Measurements from ENCODE around the gene THBS4. TPM values are rescaled to one million over a fixed set of nuclear protein-coding genes. Genes with fewer than 3 reads are reported as not detected.
A peak's percentile ranks its signal among the peaks of the same experiment; 100 is the strongest.

THBS4 gene
- total RNA-seq, 1 donor from 2014 or later = 6.9 TPM

GRCh38 chr5:80067016-80067415 is 31.9 kb downstream of the THBS4 start:
- Mint-ChIP-seq H3K27ac (ENCODE audit: unreplicated experiment) (no peak overlapping the region), H3K27me3 (ENCODE audit: low read depth) (no peaks in the 10 kb centered on the region), H3K4me1 (peaks cover 36% of the 10 kb centered on the region), H3K9me3 (no peaks in the 10 kb centered on the region), H3K36me3 (ENCODE audit: low read depth) (no peaks in the 10 kb centered on the region), H3K4me3 (no peak overlapping the region)
- DNase-seq (ENCODE audit: low read depth, low spot score) = no peak
- TF ChIP-seq CTCF (conservative IDR thresholded peaks at IDR 0.05) = no peak

GRCh38 chr5:80067531-80068245 is 32.5 kb downstream of the THBS4 start:
- DNase-seq (ENCODE audit: low read depth, low spot score) = no peak
- Mint-ChIP-seq H3K9me3 (no peaks in the 10 kb centered on the region), H3K27me3 (ENCODE audit: low read depth) (no peaks in the 10 kb centered on the region), H3K36me3 (ENCODE audit: low read depth) (no peaks in the 10 kb centered on the region), H3K4me1 (peaks cover 36% of the 10 kb centered on the region), H3K27ac (ENCODE audit: unreplicated experiment) (no peak overlapping the region), H3K4me3 (no peak overlapping the region)
- TF ChIP-seq CTCF (conservative IDR thresholded peaks at IDR 0.05) = no peak

GRCh38 chr5:80068246-80068636 is 33.1 kb downstream of the THBS4 start:
- Mint-ChIP-seq H3K4me3 (no peak overlapping the region), H3K27me3 (ENCODE audit: low read depth) (no peaks in the 10 kb centered on the region), H3K4me1 (peaks cover 36% of the 10 kb centered on the region), H3K36me3 (ENCODE audit: low read depth) (no peaks in the 10 kb centered on the region), H3K9me3 (no peaks in the 10 kb centered on the region), H3K27ac (ENCODE audit: unreplicated experiment) (no peak overlapping the region)
- no peak for TF ChIP-seq CTCF (conservative IDR thresholded peaks at IDR 0.05)
- no peak for DNase-seq (ENCODE audit: low read depth, low spot score)

- H3K27me3 Mint-ChIP-seq (ENCODE audit: low read depth) = no peaks in the 10 kb centered on the region
- H3K4me3 Mint-ChIP-seq = no peak overlapping the region
- TF ChIP-seq CTCF (conservative IDR thresholded peaks at IDR 0.05) = no peak
- H3K27ac Mint-ChIP-seq (ENCODE audit: unreplicated experiment) = no peak overlapping the region
- H3K9me3 Mint-ChIP-seq = no peaks in the 10 kb centered on the region
- H3K4me1 Mint-ChIP-seq = peaks cover 36% of the 10 kb centered on the region
- H3K36me3 Mint-ChIP-seq (ENCODE audit: low read depth) = no peaks in the 10 kb centered on the region
- no peak for DNase-seq (ENCODE audit: low read depth, low spot score)
Observed at GRCh38 chr5:80068775-80069174, 33.6 kb downstream of the THBS4 start.

DNA sequence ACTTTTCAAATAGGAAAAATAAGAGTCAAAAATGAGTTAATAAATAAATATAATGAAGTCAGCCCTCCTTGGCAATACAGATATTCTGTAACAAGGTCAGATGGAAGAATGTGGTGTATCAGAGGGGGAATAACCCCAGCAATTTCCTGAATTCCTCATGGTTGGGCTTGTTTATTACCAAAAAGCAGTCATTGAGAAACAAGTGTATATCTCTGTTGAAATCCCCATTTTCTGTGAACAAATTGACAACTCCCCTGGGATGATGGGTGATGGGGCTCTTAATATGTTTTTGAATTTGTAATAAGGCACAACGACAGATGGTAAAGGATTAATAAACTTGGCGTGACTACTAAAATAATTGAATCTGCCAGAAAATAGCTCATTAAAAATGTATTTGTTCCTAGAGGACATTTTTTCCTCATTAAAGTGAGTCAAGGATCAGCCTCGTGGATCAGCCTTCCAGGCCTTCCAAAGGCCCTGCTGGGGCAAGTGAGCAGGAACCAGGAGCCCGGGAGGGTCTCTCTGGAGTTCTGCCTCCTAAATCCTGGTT is 34.2 kb downstream of the THBS4 start:
- TF ChIP-seq CTCF (conservative IDR thresholded peaks at IDR 0.05) = no peak
- peaks cover 36% of the 10 kb centered on the region for H3K4me1 Mint-ChIP-seq
- no peak for DNase-seq (ENCODE audit: low read depth, low spot score)
- H3K27me3 Mint-ChIP-seq (ENCODE audit: low read depth) = no peaks in the 10 kb centered on the region
- no peaks in the 10 kb centered on the region for H3K9me3 Mint-ChIP-seq
- H3K36me3 Mint-ChIP-seq (ENCODE audit: low read depth) = no peaks in the 10 kb centered on the region
- H3K27ac Mint-ChIP-seq (ENCODE audit: unreplicated experiment) = peak overlapping the region; percentile 43
- H3K4me3 Mint-ChIP-seq = no peak overlapping the region

Measured in neural crest cell (in vitro differentiated cells).